ENCODE results near the gene R3HDM2. TPM values are rescaled to one million over a fixed set of nuclear protein-coding genes. Genes with fewer than 3 reads are reported as not detected.

Gene R3HDM2
- total RNA-seq, 1 donor from 2014 or later: 19.2 TPM

DNA sequence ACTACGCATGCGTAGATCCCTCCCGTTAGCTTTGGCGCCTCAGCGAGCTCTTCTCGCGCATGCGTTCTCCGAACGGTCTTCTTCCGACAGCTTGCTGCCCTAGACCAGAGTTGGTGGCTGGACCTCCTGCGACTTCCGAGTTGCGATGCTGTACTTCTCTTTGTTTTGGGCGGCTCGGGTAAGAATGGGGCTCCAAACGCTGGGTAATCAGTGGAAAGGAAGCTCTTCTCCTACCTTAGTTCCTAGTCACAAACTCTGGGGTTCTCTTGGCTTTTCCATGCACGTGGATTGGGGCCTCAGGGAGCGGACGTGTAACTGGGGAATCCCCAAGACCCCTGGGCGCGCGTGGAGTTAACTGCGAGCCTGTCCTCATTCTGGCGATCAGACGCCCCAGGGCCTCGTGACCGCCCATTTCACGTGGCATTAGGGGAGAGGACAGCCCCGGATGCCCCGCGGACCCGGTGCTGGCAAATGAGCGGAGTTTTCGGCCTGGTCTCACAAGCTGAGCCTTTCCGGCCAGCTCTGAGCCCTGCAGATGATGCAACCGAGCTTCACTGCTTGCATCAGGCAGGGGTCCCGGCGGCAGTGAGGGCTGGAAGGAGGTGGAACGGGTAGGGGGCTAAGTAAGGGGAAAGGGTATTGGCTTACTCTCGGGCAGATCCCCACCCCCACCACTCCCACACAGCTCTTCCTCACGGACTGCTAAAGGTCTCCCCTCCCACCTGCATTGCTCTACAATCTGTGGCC is 201.0 kb downstream of the R3HDM2 start, which contains the start of gene SHMT2:
TSS of gene SHMT2 (plus strand) at position 78 of the 747 bp plus-strand sequence. CDS start at position 146, 68 bp downstream.
- peak within 1 kb of the TSS; percentile 91 for H3K4me3 Mint-ChIP-seq (ENCODE audit: unreplicated experiment)
- Histone ChIP-seq H3K27me3 (ENCODE audit: insufficient read depth, low read length) (peaks cover 21% of the 10 kb centered on the region), H3K4me3 (ENCODE audit: insufficient read depth, low read depth, low read length) (peak within 1 kb of the TSS; percentile 96), H3K4me1 (ENCODE audit: insufficient read depth, low read length) (peaks cover 28% of the 10 kb centered on the region), H3K9me3 (ENCODE audit: insufficient read depth, low read depth, low read length) (no peaks in the 10 kb centered on the region), H3K79me2 (ENCODE audit: insufficient read depth, low read length) (peaks cover 38% of the 10 kb centered on the region), H3K27ac (ENCODE audit: low read depth, low read length) (peak within 1 kb of the TSS; percentile 97), H2AFZ (ENCODE audit: low read depth, low read length) (peak within 1 kb of the TSS; percentile 66), H3K4me2 (ENCODE audit: low read length) (peak within 1 kb of the TSS; percentile 100), H3K36me3 (ENCODE audit: insufficient read depth, low read length) (peaks cover 23% of the 10 kb centered on the region), H4K20me1 (ENCODE audit: insufficient read depth, low read length) (peaks cover 43% of the 10 kb centered on the region), H3K9ac (ENCODE audit: low read length) (peak within 1 kb of the TSS; percentile 99)
- DNase-seq (ENCODE audit: low read depth): peak; percentile 81
- peaks cover 33% of the 10 kb centered on the region for H3K36me3 Mint-ChIP-seq (ENCODE audit: low read depth, unreplicated experiment)
- FAIRE-seq: no peak
- H3K27ac Mint-ChIP-seq (ENCODE audit: unreplicated experiment): peak within 1 kb of the TSS; percentile 96
- H3K4me1 Mint-ChIP-seq (ENCODE audit: low read depth, unreplicated experiment): peaks cover 48% of the 10 kb centered on the region
- TF ChIP-seq, protein P1, sequence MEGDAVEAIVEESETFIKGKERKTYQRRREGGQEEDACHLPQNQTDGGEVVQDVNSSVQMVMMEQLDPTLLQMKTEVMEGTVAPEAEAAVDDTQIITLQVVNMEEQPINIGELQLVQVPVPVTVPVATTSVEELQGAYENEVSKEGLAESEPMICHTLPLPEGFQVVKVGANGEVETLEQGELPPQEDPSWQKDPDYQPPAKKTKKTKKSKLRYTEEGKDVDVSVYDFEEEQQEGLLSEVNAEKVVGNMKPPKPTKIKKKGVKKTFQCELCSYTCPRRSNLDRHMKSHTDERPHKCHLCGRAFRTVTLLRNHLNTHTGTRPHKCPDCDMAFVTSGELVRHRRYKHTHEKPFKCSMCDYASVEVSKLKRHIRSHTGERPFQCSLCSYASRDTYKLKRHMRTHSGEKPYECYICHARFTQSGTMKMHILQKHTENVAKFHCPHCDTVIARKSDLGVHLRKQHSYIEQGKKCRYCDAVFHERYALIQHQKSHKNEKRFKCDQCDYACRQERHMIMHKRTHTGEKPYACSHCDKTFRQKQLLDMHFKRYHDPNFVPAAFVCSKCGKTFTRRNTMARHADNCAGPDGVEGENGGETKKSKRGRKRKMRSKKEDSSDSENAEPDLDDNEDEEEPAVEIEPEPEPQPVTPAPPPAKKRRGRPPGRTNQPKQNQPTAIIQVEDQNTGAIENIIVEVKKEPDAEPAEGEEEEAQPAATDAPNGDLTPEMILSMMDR (IDR thresholded peaks at IDR 0.05; ENCODE audit: insufficient read depth, low read depth, low read length): no peak
- no peak for TF ChIP-seq EZH2 (IDR thresholded peaks at IDR 0.05; ENCODE audit: insufficient read depth, low read length)
- H3K9me3 Mint-ChIP-seq (ENCODE audit: unreplicated experiment): no peaks in the 10 kb centered on the region
- H3K27me3 Mint-ChIP-seq (ENCODE audit: low read depth, unreplicated experiment): peaks cover 22% of the 10 kb centered on the region

DNA sequence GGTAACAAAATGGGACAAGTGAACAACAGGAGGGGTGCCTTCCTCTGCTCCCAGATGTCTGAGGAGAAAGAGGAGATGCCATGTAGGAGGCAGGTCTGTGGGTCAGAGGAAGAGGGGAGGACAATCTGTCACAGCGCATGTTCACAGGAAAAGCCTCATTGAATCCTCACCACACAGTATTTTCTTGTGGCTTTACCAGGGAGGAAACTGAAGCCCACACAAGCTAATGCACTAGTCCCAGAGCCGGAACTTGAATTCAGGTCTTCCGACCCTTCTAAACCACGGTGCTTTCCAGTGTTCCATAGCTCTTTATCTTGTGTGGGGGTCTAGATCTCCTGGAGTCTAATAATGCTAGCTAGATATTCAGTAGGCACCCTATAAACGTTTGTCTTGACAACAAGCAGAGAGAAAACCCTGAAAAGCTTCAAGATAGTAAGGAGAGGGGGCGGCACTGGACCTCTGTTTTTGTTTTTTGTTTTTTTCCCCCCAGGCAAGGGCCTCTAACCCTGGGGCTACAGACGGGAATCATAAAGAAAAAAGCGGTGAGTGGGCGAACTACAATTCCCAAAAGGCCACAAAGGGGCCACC is 201.7 kb downstream of the R3HDM2 start:
- peak overlapping the region; percentile 96 for H3K4me3 ChIP-seq (ENCODE audit: insufficient read depth, low read depth, low read length)
- Mint-ChIP-seq H3K36me3 (ENCODE audit: low read depth, unreplicated experiment) (peaks cover 27% of the 10 kb centered on the region), H3K27me3 (ENCODE audit: low read depth, unreplicated experiment) (peaks cover 25% of the 10 kb centered on the region), H3K27ac (ENCODE audit: unreplicated experiment) (peak overlapping the region; percentile 96), H3K4me1 (ENCODE audit: low read depth, unreplicated experiment) (peaks cover 42% of the 10 kb centered on the region), H3K9me3 (ENCODE audit: unreplicated experiment) (no peaks in the 10 kb centered on the region), H3K4me3 (ENCODE audit: unreplicated experiment) (peak overlapping the region; percentile 91)
- H3K4me1 ChIP-seq (ENCODE audit: insufficient read depth, low read length): peaks cover 33% of the 10 kb centered on the region
- peaks cover 24% of the 10 kb centered on the region for H3K27me3 ChIP-seq (ENCODE audit: insufficient read depth, low read length)
- peak overlapping the region; percentile 30 for H2AFZ ChIP-seq (ENCODE audit: low read depth, low read length)
- H3K4me2 ChIP-seq (ENCODE audit: low read length): peak overlapping the region; percentile 100
- DNase-seq (ENCODE audit: low read depth) (no peak), FAIRE-seq (no peak)
- H4K20me1 ChIP-seq (ENCODE audit: insufficient read depth, low read length): peaks cover 45% of the 10 kb centered on the region
- H3K27ac ChIP-seq (ENCODE audit: low read depth, low read length): peak overlapping the region; percentile 97
- H3K9me3 ChIP-seq (ENCODE audit: insufficient read depth, low read depth, low read length): no peaks in the 10 kb centered on the region
- H3K79me2 ChIP-seq (ENCODE audit: insufficient read depth, low read length): peaks cover 38% of the 10 kb centered on the region
- H3K36me3 ChIP-seq (ENCODE audit: insufficient read depth, low read length): peaks cover 23% of the 10 kb centered on the region
- no peak for TF ChIP-seq EZH2 (IDR thresholded peaks at IDR 0.05; ENCODE audit: insufficient read depth, low read length)
- TF ChIP-seq, protein P1 (IDR thresholded peaks at IDR 0.05; ENCODE audit: insufficient read depth, low read depth, low read length): no peak
- H3K9ac ChIP-seq (ENCODE audit: low read length): peak overlapping the region; percentile 99

All from astrocyte (in vitro differentiated cells and primary cell).